H9 (cell line): ENCODE data around the gene USP5. TPM values are rescaled to one million over a fixed set of nuclear protein-coding genes. Genes with fewer than 3 reads are reported as not detected.
A peak's percentile ranks its signal among the peaks of the same experiment; 100 is the strongest.

ENCODE experiments used
- DNase-seq: peaks from one replicate; pipeline ENCODE4 v3.0.0-alpha.2; 2017
- H2AFZ ChIP-seq: one replicate; pipeline ENCODE4 v1.6.1; 2013; ENCODE audit warnings: mild to moderate bottlenecking, low read length, control low read depth, moderate library complexity
- H2AK5ac ChIP-seq: 2 replicates; pipeline ENCODE4 v1.6.1; 2013; ENCODE audit warnings: low read length, control low read depth, mixed read lengths; ENCODE audit not compliant: insufficient read length
- H2BK120ac ChIP-seq: one replicate; pipeline ENCODE4 v1.6.1; 2013; ENCODE audit warnings: low read depth, mild to moderate bottlenecking, low read length, control low read depth, inconsistent platforms; ENCODE audit not compliant: poor library complexity, severe bottlenecking
- H2BK12ac ChIP-seq: 2 replicates; pipeline ENCODE4 v1.6.1; 2013; ENCODE audit warnings: low read length, control low read depth, mixed read lengths, low read depth; ENCODE audit not compliant: insufficient read length
- H2BK15ac ChIP-seq: 2 replicates; pipeline ENCODE4 v1.6.1; 2013; ENCODE audit warnings: low read depth, low read length, control low read depth
- H2BK20ac ChIP-seq: one replicate; pipeline ENCODE4 v1.6.1; 2013; ENCODE audit warnings: low read depth, mild to moderate bottlenecking, low read length, control low read depth, inconsistent platforms; ENCODE audit not compliant: poor library complexity, severe bottlenecking
- H2BK5ac ChIP-seq: 2 replicates; pipeline ENCODE4 v1.6.1; 2013; ENCODE audit warnings: low read length, control low read depth, mixed read lengths; ENCODE audit not compliant: insufficient read length
- H3K14ac ChIP-seq: 2 replicates; pipeline ENCODE4 v1.6.1; 2013; ENCODE audit warnings: low read length, control low read depth; ENCODE audit not compliant: insufficient read depth
- H3K18ac ChIP-seq: 2 replicates; pipeline ENCODE4 v1.6.1; 2013; ENCODE audit warnings: low read depth, mild to moderate bottlenecking, mixed read lengths, low read length, control low read depth; ENCODE audit not compliant: insufficient read length
- H3K23ac ChIP-seq: 2 replicates; pipeline ENCODE4 v1.6.1; 2013; ENCODE audit warnings: low read length, control low read depth, mixed read lengths, low read depth; ENCODE audit not compliant: insufficient read length
- H3K23me2 ChIP-seq: 2 replicates; pipeline ENCODE4 v1.6.1; 2013; ENCODE audit warnings: low read depth, mild to moderate bottlenecking, mixed read lengths, low read length, control low read depth; ENCODE audit not compliant: insufficient read length, poor library complexity, severe bottlenecking
- H3K27ac ChIP-seq: 2 replicates; pipeline ENCODE4 v1.5.1; 2013; ENCODE audit warnings: low read length, control low read depth, mixed read lengths, low read depth; ENCODE audit not compliant: insufficient read length
- H3K27me3 ChIP-seq: 2 replicates; pipeline ENCODE4 v1.6.1; 2013; ENCODE audit warnings: low read length, control low read depth, inconsistent platforms; ENCODE audit not compliant: insufficient read depth
- H3K4ac ChIP-seq: 2 replicates; pipeline ENCODE4 v1.6.1; 2013; ENCODE audit warnings: low read depth, mild to moderate bottlenecking, control low read depth, inconsistent platforms, low read length, moderate library complexity
- H3K4me1 ChIP-seq: 2 replicates; pipeline ENCODE4 v1.6.1; 2013; ENCODE audit warnings: low read length, control low read depth, inconsistent platforms; ENCODE audit not compliant: insufficient read depth
- H3K4me2 ChIP-seq: 2 replicates; pipeline ENCODE4 v1.6.1; 2013; ENCODE audit warnings: low read length, control low read depth, mixed read lengths; ENCODE audit not compliant: insufficient read length, insufficient read depth
- H3K56ac ChIP-seq: 2 replicates; pipeline ENCODE4 v1.6.1; 2013; ENCODE audit warnings: low read depth, mild to moderate bottlenecking, mixed read lengths, low read length, control low read depth; ENCODE audit not compliant: insufficient read length
- H3K79me1 ChIP-seq: 2 replicates; pipeline ENCODE4 v1.6.1; 2013; ENCODE audit warnings: low read depth, mild to moderate bottlenecking, moderate library complexity, low read length, control low read depth, inconsistent platforms; ENCODE audit not compliant: insufficient read depth, poor library complexity, severe bottlenecking
- H3K79me2 ChIP-seq: 2 replicates; pipeline ENCODE4 v1.6.1; 2013; ENCODE audit warnings: low read length, control low read depth, inconsistent platforms; ENCODE audit not compliant: insufficient read depth
- H3K9ac ChIP-seq: 2 replicates; pipeline ENCODE4 v1.6.1; 2013; ENCODE audit warnings: low read length, control low read depth, mixed read lengths; ENCODE audit not compliant: insufficient read length; ENCODE audit errors: extremely low read depth
- H3K9me3 ChIP-seq: one replicate; pipeline ENCODE4 v1.6.1; 2013; ENCODE audit warnings: low read depth, low read length, inconsistent platforms; ENCODE audit not compliant: control insufficient read depth
- H3T11ph ChIP-seq: one replicate; pipeline ENCODE4 v1.6.1; 2013; ENCODE audit warnings: mild to moderate bottlenecking, low read length, control low read depth, inconsistent platforms
- H4K20me1 ChIP-seq: one replicate; pipeline ENCODE4 v1.6.1; 2013; ENCODE audit not compliant: control insufficient read depth, insufficient read length, insufficient read depth
- H4K5ac ChIP-seq: 2 replicates; pipeline ENCODE4 v1.6.1; 2013; ENCODE audit warnings: low read depth, mild to moderate bottlenecking, mixed read lengths, low read length, control low read depth; ENCODE audit not compliant: insufficient read length
- H4K8ac ChIP-seq: replicated peaks from 2 replicates; pipeline ENCODE4 v1.6.1; 2013; ENCODE audit warnings: low read length, control low read depth, mixed read lengths, low read depth; ENCODE audit not compliant: insufficient read length
- H4K91ac ChIP-seq: 2 replicates; pipeline ENCODE4 v1.6.1; 2013; ENCODE audit warnings: low read depth, mild to moderate bottlenecking, moderate library complexity, mixed read lengths, low read length, control low read depth; ENCODE audit not compliant: insufficient read length
- H3K27ac Mint-ChIP-seq, 3 experiments: 2 replicates in 2 of 3; 3 replicates in 1 of 3; pipeline ENCODE4 v1.8.0; 2020 to 2021; ENCODE audit warnings: mixed read lengths in 3 of 3, mild to moderate bottlenecking in 1 of 3, moderate library complexity in 1 of 3
- H3K27me3 Mint-ChIP-seq: 2 replicates; pipeline ENCODE4 v1.8.0; 2021; ENCODE audit warnings: low read depth, mild to moderate bottlenecking, moderate library complexity, mixed read lengths
- H3K36me3 Mint-ChIP-seq, 3 experiments: 2 replicates in 2 of 3; 3 replicates in 1 of 3; pipeline ENCODE4 v1.8.0; 2020 to 2021; ENCODE audit warnings: low read depth in 3 of 3, mixed read lengths in 3 of 3; ENCODE audit not compliant: insufficient read depth in 1 of 3
- H3K4me1 Mint-ChIP-seq, 2 experiments: 2 replicates each; pipeline ENCODE4 v1.8.0; 2020; ENCODE audit warnings: mixed read lengths in 2 of 2
- H3K4me3 Mint-ChIP-seq, 2 experiments: 2 replicates in 1 of 2; 3 replicates in 1 of 2; pipeline ENCODE4 v1.8.0; 2020 to 2021; ENCODE audit warnings: mild to moderate bottlenecking in 2 of 2, mixed read lengths in 2 of 2, moderate library complexity in 1 of 2
- H3K9me3 Mint-ChIP-seq, 2 experiments: 2 replicates in 1 of 2; 3 replicates in 1 of 2; pipeline ENCODE4 v1.8.0; 2020; ENCODE audit warnings: mild to moderate bottlenecking in 2 of 2, mixed read lengths in 2 of 2, moderate library complexity in 1 of 2
- CTCF ChIP-seq: fragments of 200-600 bp; sonication (generic); conservative IDR thresholded peaks from 3 replicates; pipeline ENCODE4 v1.8.0; 2021; ENCODE audit warnings: antibody characterized with exemption, mild to moderate bottlenecking
- WGBS: extraction: QIAGEN DNeasy Blood & Tissue Kit; methylation state at CpG from one replicate; pipeline ENCODE4 v1.1.7; 2013; ENCODE audit warnings: missing lambda C conversion rate, low lambda C conversion rate, mixed read lengths; ENCODE audit not compliant: insufficient read length; ENCODE audit errors: extremely low coverage; 5-methylcytosine and 5-hydroxymethylcytosine counted together
- total RNA-seq: library from RNA; stranded (reverse); gene quantifications from 2 replicates; pipeline ENCODE4 v1.2.1, GENCODE V29; 2021

The USP5 gene
- total RNA-seq, 1 experiment from 2014 or later, result 143 TPM

- peaks cover 4% of the 10 kb centered on the region; the same call in 1 of the 2 replicates for H3K27me3 ChIP-seq
- no peak overlapping the region for H2BK120ac ChIP-seq
- no peak for TF ChIP-seq CTCF
- H3T11ph ChIP-seq, result no peak overlapping the region
- no CpG with 5 or more reads among the region's 37 CpGs for WGBS
- H2BK15ac ChIP-seq, result no peak overlapping the region
- no peak overlapping the region for H3K4me2 ChIP-seq
- no peak overlapping the region for H2BK12ac ChIP-seq
- H2BK5ac ChIP-seq, result no peak overlapping the region
- H4K20me1 ChIP-seq, result peaks cover 4% of the 10 kb centered on the region
- H3K23ac ChIP-seq, result no peak overlapping the region
- no peak overlapping the region for H3K27ac ChIP-seq
- H3K14ac ChIP-seq, result no peak overlapping the region
- H4K8ac ChIP-seq, result no peak overlapping the region
- H3K79me2 ChIP-seq, result no peaks in the 10 kb centered on the region
- H4K91ac ChIP-seq, result no peak overlapping the region
- no peak overlapping the region for H3K18ac ChIP-seq
- H3K23me2 ChIP-seq, result peaks cover 16% of the 10 kb centered on the region
- Mint-ChIP-seq H3K36me3 (peaks cover 10 to 15% (median 12%) of the 10 kb centered on the region in 3 experiments; a peak in 6 of 7 replicates), H3K9me3 (no peaks in the 10 kb centered on the region), H3K4me3 (peak overlapping the region in 1 of 2 experiments; percentile 62; a peak in 2 of 5 replicates), H3K27ac (no peak overlapping the region), H3K4me1 (peaks cover 58 to 72% of the 10 kb centered on the region in 2 experiments), H3K27me3 (peaks cover 53% of the 10 kb centered on the region)
- DNase-seq, result no peak
- H3K9ac ChIP-seq, result no peak overlapping the region
- no peak overlapping the region for H2BK20ac ChIP-seq
- peaks cover 3% of the 10 kb centered on the region; the same call in 1 of the 2 replicates for H3K4me1 ChIP-seq
- no peaks in the 10 kb centered on the region for H3K79me1 ChIP-seq
- H3K9me3 ChIP-seq, result no peaks in the 10 kb centered on the region
- no peak overlapping the region for H2AK5ac ChIP-seq
- H3K4ac ChIP-seq, result no peak overlapping the region
- no peak overlapping the region for H3K56ac ChIP-seq
- H2AFZ ChIP-seq, result no peak overlapping the region
- no peak overlapping the region for H4K5ac ChIP-seq
These were observed 27.7 kb upstream of the USP5 start for GRCh38 chr12:6824085-6824775.
